ENCODE results near the gene PHF14.

DNA sequence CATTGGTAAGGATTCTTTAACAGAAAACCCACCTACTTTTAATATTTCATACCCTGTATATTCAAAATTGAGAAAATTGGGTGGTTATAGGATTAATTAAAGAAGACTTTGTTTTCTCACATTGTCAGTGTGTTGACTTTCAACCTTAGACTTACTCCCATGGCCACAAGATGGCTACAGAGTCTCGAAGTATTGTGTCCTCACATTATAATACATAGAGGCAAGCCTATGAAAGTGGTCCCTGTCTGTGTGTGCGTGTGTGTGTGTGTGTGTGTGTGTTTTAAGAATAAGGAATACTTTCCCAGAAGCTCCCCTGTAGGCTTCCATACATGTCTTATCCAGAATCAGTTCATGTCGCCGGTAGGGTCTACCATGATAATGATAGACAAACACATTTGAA lies 180.0 kb downstream of the PHF14 start:
- TF ChIP-seq, protein P1, sequence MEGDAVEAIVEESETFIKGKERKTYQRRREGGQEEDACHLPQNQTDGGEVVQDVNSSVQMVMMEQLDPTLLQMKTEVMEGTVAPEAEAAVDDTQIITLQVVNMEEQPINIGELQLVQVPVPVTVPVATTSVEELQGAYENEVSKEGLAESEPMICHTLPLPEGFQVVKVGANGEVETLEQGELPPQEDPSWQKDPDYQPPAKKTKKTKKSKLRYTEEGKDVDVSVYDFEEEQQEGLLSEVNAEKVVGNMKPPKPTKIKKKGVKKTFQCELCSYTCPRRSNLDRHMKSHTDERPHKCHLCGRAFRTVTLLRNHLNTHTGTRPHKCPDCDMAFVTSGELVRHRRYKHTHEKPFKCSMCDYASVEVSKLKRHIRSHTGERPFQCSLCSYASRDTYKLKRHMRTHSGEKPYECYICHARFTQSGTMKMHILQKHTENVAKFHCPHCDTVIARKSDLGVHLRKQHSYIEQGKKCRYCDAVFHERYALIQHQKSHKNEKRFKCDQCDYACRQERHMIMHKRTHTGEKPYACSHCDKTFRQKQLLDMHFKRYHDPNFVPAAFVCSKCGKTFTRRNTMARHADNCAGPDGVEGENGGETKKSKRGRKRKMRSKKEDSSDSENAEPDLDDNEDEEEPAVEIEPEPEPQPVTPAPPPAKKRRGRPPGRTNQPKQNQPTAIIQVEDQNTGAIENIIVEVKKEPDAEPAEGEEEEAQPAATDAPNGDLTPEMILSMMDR (IDR thresholded peaks at IDR 0.05), result no peak
- TF ChIP-seq POLR2A (IDR thresholded peaks at IDR 0.05) (no peak), POLR2AphosphoS5 (IDR thresholded peaks at IDR 0.05) (no peak)
